HepG2 (cell line): ENCODE measurements around the gene VWA1. TPM values are rescaled to one million over a fixed set of nuclear protein-coding genes. Genes with fewer than 3 reads are reported as not detected.
A peak's percentile ranks its signal among the peaks of the same experiment; 100 is the strongest.

Source experiments
- ATAC-seq: fragments of 200-7000 bp; cut with Tn5 transposase; 3 replicates; pipeline ENCODE4 v1.9.1; 2020; ENCODE audit warnings: mild to moderate bottlenecking, moderate library complexity
- BruUV-seq: library from RNA; stranded (reverse); fragments of 400-500 nt; replicated peaks from 2 replicates; lab custom pipeline; 2021; lab: Mats Ljungman, UMichigan
- CTCF ChIA-PET: fragments of 300-600 bp; formaldehyde crosslinking; extraction: SDS; loops from one replicate; lab custom pipeline; 2021; ENCODE audit warnings: low total read pairs, inconsistent platforms, low intra/inter-chr PET ratio; lab: Yijun Ruan, JAX
- POLR2A ChIA-PET: fragments of 350-600 bp; sonication (Branson Sonifier 250); formaldehyde crosslinking; loops from one replicate; lab custom pipeline; 2020; ENCODE audit warnings: antibody characterized with exemption, inconsistent platforms; lab: Yijun Ruan, JAX
- DNase-seq: peaks from one replicate; pipeline ENCODE4 v3.0.0-alpha.2; 2015; ENCODE audit warnings: low spot score
- FAIRE-seq: peaks from 3 replicates; lab custom pipeline; 2011; peaks lifted over from hg19 to GRCh38; lab: Jason Lieb, UNC
- H2AFZ ChIP-seq: one replicate; pipeline ENCODE4 v1.6.1; 2011; ENCODE audit warnings: low read length, inconsistent platforms
- H3K27ac ChIP-seq: fragments of 300-600 bp; 3 replicates; pipeline ENCODE4 v1.8.0; 2011; ENCODE audit warnings: mixed run types, mild to moderate bottlenecking, mixed read lengths, low read length, inconsistent platforms; ENCODE audit not compliant: insufficient read depth; ENCODE audit errors: extremely low read length
- H3K27me3 ChIP-seq, 2 experiments: fragments of 200-600 bp in 1 of 2; 2 replicates in 1 of 2; 3 replicates in 1 of 2; pipeline versions ENCODE4 v1.6.0 to v1.8.0; 2011; ENCODE audit warnings: low read length in 2 of 2, mild to moderate bottlenecking in 2 of 2, moderate library complexity in 2 of 2, inconsistent platforms in 1 of 2; ENCODE audit not compliant: insufficient read depth in 2 of 2, control insufficient read depth in 1 of 2
- H3K36me3 ChIP-seq, 2 experiments: fragments of 200-600 bp in 1 of 2; replicated peaks in 1 of 2; 2 replicates in 1 of 2; 3 replicates in 1 of 2; pipeline versions ENCODE4 v1.5.1 to v1.8.0; 2011; ENCODE audit warnings: low read length in 2 of 2, inconsistent platforms in 1 of 2; ENCODE audit not compliant: insufficient read depth in 2 of 2, control insufficient read depth in 1 of 2
- H3K4me1 ChIP-seq: 2 replicates; pipeline ENCODE4 v1.5.1; 2012; ENCODE audit warnings: low read length, inconsistent platforms; ENCODE audit not compliant: insufficient read depth
- H3K4me2 ChIP-seq: 2 replicates; pipeline ENCODE4 v1.6.0; 2011; ENCODE audit warnings: low read depth, low read length, inconsistent platforms
- H3K4me3 ChIP-seq, 3 experiments: fragments of 200-600 bp in 1 of 3; sonication (generic), shearing (Covaris generic) in 1 of 3; replicated peaks in 1 of 3; 2 replicates each; pipeline ENCODE4 v1.5.1; 2011 to 2016; ENCODE audit warnings: low read length in 3 of 3, inconsistent platforms in 2 of 3, low read depth in 2 of 3, mild to moderate bottlenecking in 2 of 3, control low read depth in 1 of 3, mixed read lengths in 1 of 3; ENCODE audit not compliant: insufficient read depth in 1 of 3
- H3K79me2 ChIP-seq: one replicate; pipeline ENCODE4 v1.6.1; 2011; ENCODE audit warnings: low read length, inconsistent platforms; ENCODE audit not compliant: insufficient read depth
- H3K9ac ChIP-seq: 2 replicates; pipeline ENCODE4 v1.6.0; 2011; ENCODE audit warnings: mild to moderate bottlenecking, low read depth, low read length, inconsistent platforms; ENCODE audit not compliant: insufficient read depth
- H3K9me3 ChIP-seq: 2 replicates; pipeline ENCODE4 v1.5.1; 2012; ENCODE audit warnings: mild to moderate bottlenecking, low read length
- H4K20me1 ChIP-seq: 2 replicates; pipeline ENCODE4 v1.6.0; 2011; ENCODE audit warnings: inconsistent platforms, mild to moderate bottlenecking, low read length, moderate library complexity; ENCODE audit not compliant: insufficient read depth
- ATF2 ChIP-seq: sonication (generic); formaldehyde crosslinking; IDR thresholded peaks from 2 replicates; pipeline ENCODE4 v1.4.0; 2020; ENCODE audit warnings: missing genetic modification reagents
- FOSL2 ChIP-seq: sonication (generic); formaldehyde crosslinking; IDR thresholded peaks from 2 replicates; pipeline ENCODE4 v1.4.0; 2020; ENCODE audit warnings: missing genetic modification reagents
- GMEB1 ChIP-seq: sonication (generic); formaldehyde crosslinking; IDR thresholded peaks from 2 replicates; pipeline ENCODE4 v1.5.1; 2020; ENCODE audit warnings: missing genetic modification reagents, mild to moderate bottlenecking, borderline replicate concordance
- IRF2 ChIP-seq: IDR thresholded peaks from 2 replicates; pipeline ENCODE4 v1.6.1; 2018; ENCODE audit warnings: missing genetic modification reagents, missing compliant biosample characterization
- KAT2B ChIP-seq: fragments of 150-350 bp; IDR thresholded peaks from 2 replicates; pipeline ENCODE4 v1.6.1; 2014; ENCODE audit warnings: low read depth, low read length, borderline replicate concordance
- KLF9 ChIP-seq: IDR thresholded peaks from 2 replicates; pipeline ENCODE4 v1.6.1; 2016; ENCODE audit warnings: low read depth
- NAIF1 ChIP-seq: sonication (generic); formaldehyde crosslinking; IDR thresholded peaks from 2 replicates; pipeline ENCODE4 v1.5.0; 2020; ENCODE audit warnings: mild to moderate bottlenecking, missing genetic modification reagents, borderline replicate concordance
- NFE2 ChIP-seq: sonication (generic); formaldehyde crosslinking; IDR thresholded peaks from 2 replicates; pipeline ENCODE4 v1.4.0; 2020; ENCODE audit warnings: missing genetic modification reagents
- PAF1 ChIP-seq: IDR thresholded peaks from 2 replicates; pipeline ENCODE4 v1.6.1; 2016; ENCODE audit warnings: missing genetic modification reagents, missing compliant biosample characterization
- PLRG1 ChIP-seq: fragments of 450-650 bp; conservative IDR thresholded peaks from 2 replicates; pipeline ENCODE4 v1.6.1; 2016
- RERE ChIP-seq: IDR thresholded peaks from 2 replicates; pipeline ENCODE4 v1.6.1; 2016; ENCODE audit warnings: low read depth, missing genetic modification reagents, missing compliant biosample characterization
- SIX1 ChIP-seq: sonication (generic); formaldehyde crosslinking; IDR thresholded peaks from 2 replicates; pipeline ENCODE4 v1.4.0; 2020; ENCODE audit warnings: missing genetic modification reagents, borderline replicate concordance
- ZBTB8A ChIP-seq: sonication (generic); formaldehyde crosslinking; IDR thresholded peaks from 2 replicates; pipeline ENCODE4 v1.4.0; 2020; ENCODE audit warnings: mild to moderate bottlenecking, low read depth, missing genetic modification reagents, borderline replicate concordance
- ZFAT ChIP-seq: sonication (generic); formaldehyde crosslinking; conservative IDR thresholded peaks from 2 replicates; pipeline ENCODE4 v1.8.1; 2023; ENCODE audit warnings: missing genetic modification reagents, inconsistent platforms
- ZFP36 ChIP-seq: fragments of 150-350 bp; IDR thresholded peaks from 2 replicates; pipeline ENCODE4 v1.6.1; 2018; ENCODE audit warnings: borderline replicate concordance, low read length, low read depth; ENCODE audit not compliant: partially characterized antibody
- ZNF441 ChIP-seq: sonication (generic); formaldehyde crosslinking; IDR thresholded peaks from 2 replicates; pipeline ENCODE4 v1.7.0; 2021; ENCODE audit warnings: missing genetic modification reagents, borderline replicate concordance
- WGBS: methylation state at CpG from one replicate; pipeline ENCODE4 v1.1.6; 2017; ENCODE audit warnings: low lambda C conversion rate; 5-methylcytosine and 5-hydroxymethylcytosine counted together
- in situ Hi-C: cut with HindIII; loops from 2 replicates; pipeline ENCODE4 v1.10.0; 2017; ENCODE audit warnings: low pct_unique_long_range_greater_than_20kb; ENCODE audit not compliant: extremely low pct_ligation_motif_present
- intact Hi-C: fragments of 100-400 bp; cut with micrococcal nuclease; formaldehyde crosslinking; loops from one replicate; pipeline ENCODE4 v1.10.0; 2022; ENCODE audit not compliant: unreplicated experiment
- polyA plus RNA-seq, 8 experiments: library from polyadenylated mRNA; depleted of rRNA in 3 of 8; stranded (reverse) in 7 of 8; unstranded in 1 of 8; fragments of >200 nt; fragmentation: Illumina TruSeq in 4 of 8; extraction: Trizol in 4 of 8; gene quantifications; 2 replicates each; pipeline versions ENCODE4 v1.2.1 to v1.2.3, GENCODE V29; 2011 to 2016; ENCODE audit warnings: low read depth in 4 of 8, missing spikeins in 1 of 8, mixed read lengths in 1 of 8; ENCODE audit not compliant: insufficient read depth in 1 of 8
- total RNA-seq, 5 experiments: library from RNA; depleted of rRNA; stranded (reverse); fragments of >200 nt; fragmentation: Illumina TruSeq; extraction: Trizol; gene quantifications; 2 replicates each; pipeline ENCODE4 v1.2.3, GENCODE V29; 2016; ENCODE audit warnings: low read depth in 1 of 5

The VWA1 gene
- total and polyA plus RNA-seq, 2 of the 13 experiments (the other 11 are each of a cell fraction or from before 2014, with no cell fraction given) = 40.9 to 57.5 TPM

GRCh38 chr1:1421147-1421906, 14.2 kb upstream of the VWA1 start, which contains the start of gene ANKRD65:
Gene ANKRD65, minus strand, starts transcription at chr1:1421276. Its CDS starts 271 bp downstream, at chr1:1421005.
- DNase-seq (peak; percentile 74), ATAC-seq (peak; percentile 77), FAIRE-seq (peak; percentile 89)
- no peaks in the 10 kb centered on the region for H4K20me1 ChIP-seq
- peak within 1 kb of the TSS; percentile 97 for H3K4me2 ChIP-seq
- peaks cover 12% of the 10 kb centered on the region for H3K79me2 ChIP-seq
- peaks cover 66% of the 10 kb centered on the region for H3K4me1 ChIP-seq
- POLR2A ChIA-PET = interaction anchor here (0.8 to 3.5 kb wide), 12 partner anchors 10 to 115 kb away, joined by 3 to 126 read pairs (median 9); partner anchors contain the start of genes ATAD3A, AURKAIP1, CCNL2 and MRPL20
- no peaks in the 10 kb centered on the region; a peak in 1 of 5 replicates for H3K27me3 ChIP-seq
- intact Hi-C loops (no loop called here), in situ Hi-C loops (no loop called here)
- peak within 1 kb of the TSS; percentile 64 to 74 (median 70) for H3K4me3 ChIP-seq
- 19% methylated on average over 8 of the region's 18 CpGs for WGBS
- TSS peak; percentile 71 for BruUV-seq
- CTCF ChIA-PET = no interaction called here
- peak within 1 kb of the TSS; percentile 85 for H3K27ac ChIP-seq
- H2AFZ ChIP-seq = no peak within 1 kb of the TSS
- no peaks in the 10 kb centered on the region for H3K36me3 ChIP-seq
- peak within 1 kb of the TSS; percentile 79 for H3K9ac ChIP-seq
- no peaks in the 10 kb centered on the region for H3K9me3 ChIP-seq
- no peak for TF ChIP-seq NFE2 (CRISPR knock-in tag)
- TF ChIP-seq RERE (CRISPR knock-in tag) = no peak
- no peak for TF ChIP-seq IRF2 (CRISPR knock-in tag)
- TF ChIP-seq ZFP36 = no peak
- 0 out of 2 replicates have a peak, but pooled peaks have one; percentile 6 for TF ChIP-seq FOSL2 (CRISPR knock-in tag)
- no peak for TF ChIP-seq NAIF1 (CRISPR knock-in tag)
- TF ChIP-seq KAT2B = no peak
- TF ChIP-seq ZFAT (CRISPR knock-in tag) = no peak
- no peak for TF ChIP-seq SIX1 (CRISPR knock-in tag)
- TF ChIP-seq ZBTB8A (CRISPR knock-in tag) = no peak
- no peak for TF ChIP-seq KLF9 (CRISPR knock-in tag)
- 0 out of 2 replicates have a peak, but pooled peaks have one; percentile 38 for TF ChIP-seq ATF2 (CRISPR knock-in tag)
- no peak for TF ChIP-seq ZNF441 (CRISPR knock-in tag)
- no peak for TF ChIP-seq GMEB1 (CRISPR knock-in tag)
- TF ChIP-seq PAF1 = no peak
- TF ChIP-seq PLRG1 = no peak
